Heart left ventricle (tissue), 16 donors: ENCODE measurements around the gene ZIC2. TPM values are rescaled to one million over a fixed set of nuclear protein-coding genes. Genes with fewer than 3 reads are reported as not detected.

Experiments used
- ATAC-seq, 4 donors: fragments of 200-7000 bp; cut with Tn5 transposase; one replicate each; pipeline ENCODE4 v1.9.1; 2020 to 2022; ENCODE audit warnings: moderate library complexity in 4 of 4, mild to moderate bottlenecking in 3 of 4, moderate number of reproducible peaks in 1 of 4
- DNase-seq, 5 donors: peaks; one replicate each; pipeline ENCODE4 v3.0.0-alpha.2; 2020
- H3K27ac ChIP-seq, 12 donors: fragments of 200-600 bp; sonication (generic) in 4 of 12; one replicate each; pipeline versions ENCODE4 v1.5.0 to v1.8.0; 2016 to 2022; ENCODE audit warnings: mild to moderate bottlenecking in 2 of 12
- H3K27me3 ChIP-seq, 9 donors: fragments of 200-600 bp; sonication (generic) in 2 of 9; one replicate each; pipeline versions ENCODE4 v1.5.1 to v1.8.0; 2016 to 2022; ENCODE audit warnings: mild to moderate bottlenecking in 3 of 9
- H3K36me3 ChIP-seq, 9 donors: fragments of 200-600 bp; sonication (generic) in 2 of 9; one replicate each; pipeline versions ENCODE4 v1.5.0 to v1.8.0; 2018 to 2022; ENCODE audit warnings: mild to moderate bottlenecking in 2 of 9
- H3K4me1 ChIP-seq, 12 donors: fragments of 200-600 bp; sonication (generic) in 4 of 12; one replicate each; pipeline versions ENCODE4 v1.5.0 to v1.8.0; 2016 to 2022; ENCODE audit warnings: mild to moderate bottlenecking in 3 of 12
- H3K4me3 ChIP-seq, 12 donors: fragments of 200-600 bp; sonication (generic) in 4 of 12; one replicate each; pipeline versions ENCODE4 v1.5.0 to v1.8.0; 2017 to 2022; ENCODE audit warnings: mild to moderate bottlenecking in 9 of 12, moderate library complexity in 4 of 12
- H3K9me3 ChIP-seq, 12 donors: fragments of 200-600 bp; sonication (generic) in 4 of 12; one replicate each; pipeline versions ENCODE4 v1.5.0 to v1.8.0; 2016 to 2022; ENCODE audit warnings: mild to moderate bottlenecking in 1 of 12
- POLR2A ChIP-seq, 2 donors: fragments of 450-650 bp; IDR thresholded peaks; one replicate each; pipeline ENCODE4 v1.6.1; 2017; ENCODE audit warnings: antibody characterized with exemption in 2 of 2, mild to moderate bottlenecking in 2 of 2, moderate library complexity in 2 of 2
- WGBS, 4 donors: extraction: QIAGEN DNeasy Blood & Tissue Kit in 2 of 4; methylation state at CpG; one replicate each; pipeline versions ENCODE4 v1.1.5 to v1.1.7; 2013 to 2018; 5-methylcytosine and 5-hydroxymethylcytosine counted together
- intact Hi-C, 10 donors: fragments of 100-400 bp; cut with DNase I; formaldehyde crosslinking; loops; one replicate each; pipeline versions ENCODE4 v1.11.1 to v1.14.2; 2022
- polyA plus RNA-seq, 2 donors: library from polyadenylated mRNA; stranded (reverse); fragments of 200-250 nt; gene quantifications; one replicate each; pipeline ENCODE4 v1.2.3, GENCODE V29; 2013
- total RNA-seq, 9 donors: library from RNA; depleted of rRNA in 2 of 9; stranded (reverse); fragments of >200 nt in 2 of 9; fragmentation: NEBNext Ultra II Directional in 3 of 9; extraction: Animal tissue kit (Norgen Biotek cat#: 25700) in 3 of 9; gene quantifications; one replicate each; pipeline versions ENCODE4 v1.1.0 to v1.2.4, GENCODE V29; 2016 to 2023
- TF ChIP-seq, protein P1 (sequence below), 12 donors: fragments of 200-600 bp; sonication (generic) in 4 of 12; IDR thresholded peaks; one replicate each; pipeline versions ENCODE4 v1.5.0 to v1.8.0; 2018 to 2022; ENCODE audit warnings: antibody characterized with exemption in 12 of 12, mild to moderate bottlenecking in 5 of 12
- donor health status: ischemic (EF 13 %, LVEDD 7.1; RV severe dilation, severe dysfunction).
- donor health status: healthy with polysubstance abuse.
- donor health status: DM: no; HTN: yes; CAD: no.
- donor health status: DM: no; HTN: no; CAD: no.
- donor health status: ischemic (EF 25% LVEDD 6.9; RV normal size, moderate dysfunction).
- donor health status: ischemic (EF 25% LVEDD 5.7; RV mildly dilated, moderate dysfunction).
- donor health status: healthy.
- donor health status: DM: yes; HTN: yes; CAD: no.
- donor health status: ischemic (EF 35%, LVEDD 5.7; RV mildly dilated, moderate dysfunction).
- donor health status: nonischemic (EF 11% LVEDD 7.7; RV severe dilation, severe dysfunction).
- donor health status: DM: yes; HTN: yes; CAD: no.
- donor health status: PGD.
- donor health status: ischemic (EF 29% LVEDD 5.4; RV normal size, mild dysfunction).
- donor health status: nonischemic (EF 23%, LVEDD 6.1; RV moderate dilation, normal function).

Gene ZIC2
- total and polyA plus RNA-seq, 11 donors, result not detected

DNA sequence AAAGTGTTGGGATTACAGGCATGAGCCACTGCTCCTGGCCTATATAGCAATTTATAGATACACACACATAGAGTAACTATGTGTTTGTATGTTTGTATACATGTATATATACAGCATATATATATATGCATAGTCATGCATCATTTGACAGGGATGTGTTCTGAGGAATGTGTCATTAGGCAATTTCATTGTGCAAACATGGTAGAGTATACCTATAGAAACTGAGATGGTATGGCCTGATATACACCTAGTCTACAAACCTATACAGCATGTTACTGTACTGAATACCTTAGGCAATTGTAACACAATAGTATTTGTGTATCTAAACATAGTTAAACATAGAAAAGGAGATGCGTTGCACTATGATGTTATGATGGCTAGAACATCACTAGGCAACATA lies 54.4 kb downstream of the ZIC2 start:
- no peak for DNase-seq
- TF ChIP-seq POLR2A (IDR thresholded peaks at IDR 0.05), result no peak
- TF ChIP-seq, protein P1, sequence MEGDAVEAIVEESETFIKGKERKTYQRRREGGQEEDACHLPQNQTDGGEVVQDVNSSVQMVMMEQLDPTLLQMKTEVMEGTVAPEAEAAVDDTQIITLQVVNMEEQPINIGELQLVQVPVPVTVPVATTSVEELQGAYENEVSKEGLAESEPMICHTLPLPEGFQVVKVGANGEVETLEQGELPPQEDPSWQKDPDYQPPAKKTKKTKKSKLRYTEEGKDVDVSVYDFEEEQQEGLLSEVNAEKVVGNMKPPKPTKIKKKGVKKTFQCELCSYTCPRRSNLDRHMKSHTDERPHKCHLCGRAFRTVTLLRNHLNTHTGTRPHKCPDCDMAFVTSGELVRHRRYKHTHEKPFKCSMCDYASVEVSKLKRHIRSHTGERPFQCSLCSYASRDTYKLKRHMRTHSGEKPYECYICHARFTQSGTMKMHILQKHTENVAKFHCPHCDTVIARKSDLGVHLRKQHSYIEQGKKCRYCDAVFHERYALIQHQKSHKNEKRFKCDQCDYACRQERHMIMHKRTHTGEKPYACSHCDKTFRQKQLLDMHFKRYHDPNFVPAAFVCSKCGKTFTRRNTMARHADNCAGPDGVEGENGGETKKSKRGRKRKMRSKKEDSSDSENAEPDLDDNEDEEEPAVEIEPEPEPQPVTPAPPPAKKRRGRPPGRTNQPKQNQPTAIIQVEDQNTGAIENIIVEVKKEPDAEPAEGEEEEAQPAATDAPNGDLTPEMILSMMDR (IDR thresholded peaks at IDR 0.05), result no peak
- H3K27me3 ChIP-seq, result peaks cover 0 to 7% (median 0%) of the 10 kb centered on the region in 9 donors
- H3K4me1 ChIP-seq, result no peaks in the 10 kb centered on the region
- H3K27ac ChIP-seq, result no peak overlapping the region
- no peaks in the 10 kb centered on the region for H3K36me3 ChIP-seq
- no peak overlapping the region for H3K4me3 ChIP-seq
- WGBS, 4 donors, result 88 to 95% (median 92%) methylated on average over 1 of the region's 1 CpG
- intact Hi-C loops, result no loop called here
- no peak for ATAC-seq
- H3K9me3 ChIP-seq, result no peaks in the 10 kb centered on the region

Other genes with a start within 250 kb of the ZIC2 start
- not detected for gene ZIC5, start 10.0 kb upstream of the ZIC2 start, total RNA-seq
- gene ZIC5, start 10.0 kb upstream of the ZIC2 start, polyA plus RNA-seq, result not detected
- 10 to 100 TPM; 30.7 to 67.0 (median 44.6) TPM for gene PCCA, start 107.3 kb downstream of the ZIC2 start, total RNA-seq
- gene PCCA, start 107.3 kb downstream of the ZIC2 start, polyA plus RNA-seq, result 10 to 100 TPM; 25.6 to 31.7 TPM